HG03342 (cell line): ENCODE measurements around the gene ARSG.
"Not testable (repeated sequence)": the region's sequence is repeated elsewhere in the genome, so short reads cannot be mapped to it uniquely, and the experiment has no call there.

Source experiments
- ATAC-seq: cut with Tn5 transposase; IDR thresholded peaks from one replicate; pipeline ENCODE4 v1.9.1; 2021; ENCODE audit warnings: mild to moderate bottlenecking, moderate library complexity; ENCODE audit not compliant: unreplicated experiment

ARSG gene

GRCh38 chr17:68290955-68291835 is at the start of gene ARSG, which contains the start of gene SLC16A6:
Gene ARSG (plus strand): TSS chr17:68291495. CDS start chr17:68307494, 15,999 bp downstream.
Gene SLC16A6 (minus strand): TSS chr17:68291127. CDS start chr17:68278320, 12,807 bp downstream.
- ATAC-seq = peak; percentile 50

DNA sequence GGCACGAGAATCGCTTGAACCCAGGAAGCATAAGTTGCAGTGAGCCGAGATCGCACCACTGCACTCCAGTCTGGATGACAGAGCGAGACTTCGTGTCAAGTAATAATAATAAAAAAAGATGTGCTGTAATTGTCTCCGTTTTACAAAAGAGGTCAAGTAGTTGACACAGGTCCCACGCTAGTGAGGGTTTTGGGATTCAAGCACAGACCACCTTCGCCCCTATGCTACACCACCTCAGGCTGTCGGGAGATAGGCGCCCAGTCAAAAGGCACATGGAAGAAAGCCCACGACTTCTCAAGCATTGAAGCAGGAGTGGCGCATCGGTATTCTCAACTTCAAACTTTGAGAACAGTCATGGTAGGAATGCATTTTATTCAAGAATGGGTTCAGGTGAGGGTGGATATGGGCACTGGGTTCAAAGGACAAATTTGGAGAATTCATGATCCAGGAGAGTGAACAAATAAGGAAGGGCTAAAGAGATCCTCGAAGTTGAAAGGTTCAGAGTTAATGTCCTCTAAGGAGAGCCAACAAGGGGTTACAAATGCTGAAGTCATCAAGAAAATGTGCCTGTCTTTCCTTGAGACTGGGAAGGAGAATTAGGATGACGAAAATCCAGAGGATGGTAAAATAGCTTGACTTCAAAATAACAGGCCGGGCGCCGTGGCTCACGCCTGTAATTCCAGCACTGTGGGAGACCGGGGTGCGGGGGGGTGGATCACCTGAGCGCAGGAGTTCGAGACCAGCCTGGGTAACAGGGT is 44.8 kb upstream of the ARSG start:
- ATAC-seq = no peak

- peak; percentile 86 for ATAC-seq
These were observed 43.7 kb upstream of the ARSG start, which contains the start of gene AMZ2 for GRCh38 chr17:68247445-68248198. Gene AMZ2 (plus strand): TSS chr17:68248043. CDS start chr17:68250188, 2,145 bp downstream.

DNA sequence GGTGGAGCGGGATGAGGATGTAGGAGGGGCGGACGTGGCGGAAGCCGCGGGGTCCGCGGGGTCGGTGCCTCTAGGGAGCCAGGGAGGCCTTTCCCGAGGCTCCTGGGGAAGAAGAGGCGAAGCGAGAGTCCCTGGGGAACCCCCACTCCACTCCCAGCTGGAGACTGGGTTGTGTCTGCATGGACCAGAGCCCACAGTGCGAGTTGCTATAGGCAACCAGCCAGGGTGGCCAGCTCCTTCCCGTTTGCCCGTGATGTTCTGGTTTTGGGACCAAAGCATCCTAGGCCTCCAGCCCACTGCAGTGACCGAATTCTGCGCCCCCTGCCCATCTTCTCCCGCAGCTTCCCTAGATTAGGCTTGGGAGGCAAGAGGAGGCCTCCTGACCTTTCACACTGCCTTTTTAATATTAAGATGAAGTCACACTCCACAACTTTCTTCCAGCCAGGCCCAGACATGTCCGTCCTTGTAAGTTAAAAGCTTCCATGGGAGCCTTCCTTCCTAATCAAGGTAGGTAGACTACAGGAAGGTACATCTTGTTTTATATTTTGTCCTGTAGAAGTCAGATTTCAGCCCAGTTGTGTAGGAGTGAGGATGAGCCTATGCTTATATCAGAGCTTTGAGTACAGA is 43.0 kb upstream of the ARSG start:
- ATAC-seq = peak; percentile 35

GRCh38 chr17:68248891-68249290 is 42.4 kb upstream of the ARSG start:
- no peak for ATAC-seq

DNA sequence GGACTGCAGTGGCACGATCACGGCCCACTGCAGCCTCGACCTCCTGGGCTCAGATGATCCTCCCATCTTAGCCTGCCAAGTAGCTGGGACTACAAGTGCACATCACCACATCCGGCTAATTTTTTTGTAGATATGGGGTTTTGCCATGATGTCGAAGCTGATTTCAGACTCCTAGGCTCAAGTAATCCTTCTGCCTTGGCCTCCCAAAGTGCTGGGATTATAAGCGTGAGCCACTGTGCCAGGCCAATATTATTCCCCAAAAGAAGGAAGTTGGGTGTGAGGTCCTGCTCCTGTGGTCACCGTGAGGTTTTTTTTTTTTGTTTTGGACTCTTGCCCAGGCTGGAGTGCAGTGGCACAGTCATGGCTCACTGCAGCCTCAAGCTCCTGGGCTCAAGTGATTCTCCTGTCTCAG is 41.9 kb upstream of the ARSG start:
- no peak for ATAC-seq

DNA sequence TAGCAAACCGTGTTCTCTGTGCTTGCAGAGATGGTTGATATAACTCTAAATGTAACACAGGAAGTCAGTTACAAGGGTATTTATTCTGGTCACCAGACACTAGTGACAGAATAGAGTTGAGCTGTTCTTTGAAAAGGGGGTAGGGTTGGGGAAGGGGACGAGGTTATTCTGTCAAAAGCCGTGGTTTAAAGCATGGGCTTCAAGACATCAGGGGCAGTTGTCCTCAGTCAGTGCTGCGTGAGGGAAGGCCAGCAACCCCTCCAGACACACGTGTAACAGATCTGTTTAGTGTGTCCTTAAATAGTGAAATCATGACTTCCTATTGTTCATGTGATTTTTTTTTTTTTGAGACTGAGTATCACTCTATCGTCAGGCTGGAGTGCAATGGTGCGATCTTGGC is 37.9 kb upstream of the ARSG start:
- ATAC-seq = not testable (repeated sequence)

- no peak for ATAC-seq
These were observed 36.1 kb upstream of the ARSG start for GRCh38 chr17:68255151-68255550.

- no peak for ATAC-seq
These were observed 35.4 kb upstream of the ARSG start for GRCh38 chr17:68255731-68256538.

DNA sequence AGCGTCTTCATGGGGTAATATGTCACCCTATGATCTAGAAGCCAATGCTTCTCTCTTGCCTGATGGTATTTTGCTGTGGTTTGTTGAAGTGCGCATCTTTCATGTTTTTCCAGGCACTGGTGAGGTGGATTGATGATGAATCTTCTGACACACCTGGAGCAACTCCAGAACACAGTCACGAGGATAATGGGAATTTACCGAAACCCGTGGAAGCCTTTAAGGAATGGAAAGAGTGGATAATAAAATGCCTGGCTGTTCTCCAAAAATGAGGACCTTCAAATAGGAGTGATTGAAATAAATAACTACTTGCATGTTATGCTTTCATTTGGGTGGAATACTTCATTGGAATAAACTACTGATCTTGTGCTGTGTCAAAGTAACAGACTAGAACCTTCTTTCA is 34.6 kb upstream of the ARSG start:
- not testable (repeated sequence) for ATAC-seq

GRCh38 chr17:68257934-68258333 is 33.4 kb upstream of the ARSG start:
- ATAC-seq = no peak

GRCh38 chr17:68258890-68259647 is 32.2 kb upstream of the ARSG start:
- ATAC-seq = peak; percentile 79

DNA sequence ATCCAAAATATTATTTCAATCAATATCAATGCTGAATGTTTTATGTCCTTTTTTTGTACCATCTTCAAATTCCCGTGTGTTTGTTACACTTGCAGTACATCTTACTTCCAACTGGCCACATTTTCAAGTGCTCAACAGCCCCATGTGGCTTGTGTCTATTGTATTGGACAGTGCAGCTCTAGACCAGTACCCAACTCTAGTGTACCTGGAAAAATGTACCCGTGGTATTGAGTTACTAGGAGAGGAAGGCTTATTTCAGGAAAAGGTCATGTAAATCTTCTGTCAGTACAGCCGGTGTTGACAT is 31.7 kb upstream of the ARSG start:
- not testable (repeated sequence) for ATAC-seq

DNA sequence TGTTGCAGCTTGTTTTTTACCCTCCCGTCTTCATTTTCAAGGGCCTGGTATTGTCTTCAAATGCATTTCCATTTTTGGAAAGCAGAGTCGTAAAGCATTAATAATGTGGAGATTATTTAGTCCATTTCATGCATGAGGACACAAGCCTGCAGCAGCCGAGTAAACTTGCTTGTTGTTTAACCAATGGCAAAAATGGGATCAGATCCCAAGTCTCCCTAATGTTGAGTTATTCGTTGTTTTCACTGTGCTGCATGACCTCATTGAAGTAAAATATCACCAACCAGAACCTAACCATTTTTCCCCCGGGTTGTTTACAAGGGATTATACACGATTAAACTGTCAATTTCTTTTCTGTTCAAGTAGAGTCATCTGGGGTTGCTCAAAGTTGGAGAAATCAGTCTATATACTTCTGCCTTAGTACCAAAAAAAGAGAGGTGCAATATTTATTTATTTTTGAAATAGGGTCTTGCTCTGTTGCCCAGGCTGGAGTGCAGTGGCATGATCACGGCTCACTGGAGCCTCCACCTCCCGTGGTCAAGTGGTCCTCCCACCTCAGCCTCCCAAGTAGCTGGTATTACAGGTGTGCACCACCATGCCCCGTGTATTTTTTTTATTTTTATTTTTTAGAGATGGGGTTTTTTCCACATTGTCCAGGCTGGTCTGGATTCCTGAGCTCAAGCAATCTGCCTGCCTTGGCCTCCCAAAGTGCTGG is 31.1 kb upstream of the ARSG start:
- ATAC-seq = no peak

DNA sequence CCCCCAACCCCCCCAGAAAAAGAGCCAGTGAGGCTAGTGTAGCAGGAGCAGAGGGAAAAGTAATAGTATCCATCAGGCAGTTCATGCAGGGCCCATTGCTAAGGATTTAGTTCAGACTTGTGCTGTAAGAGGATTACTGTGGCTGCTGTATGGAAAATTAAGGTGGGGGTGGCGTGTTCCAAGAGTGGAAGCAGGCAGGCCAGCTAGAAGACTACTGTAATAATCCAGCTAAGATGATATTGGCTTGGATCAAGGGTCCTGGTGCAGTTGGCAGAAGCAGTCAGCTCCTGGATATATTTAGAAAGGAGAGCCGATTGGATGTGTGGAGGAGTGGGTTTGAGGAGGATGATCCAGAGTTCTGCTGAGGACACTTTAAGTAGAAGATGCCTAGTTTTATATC is 28.8 kb upstream of the ARSG start:
- not testable (repeated sequence) for ATAC-seq

GRCh38 chr17:68263101-68263681 is 28.1 kb upstream of the ARSG start:
- ATAC-seq = peak; percentile 43

GRCh38 chr17:68265833-68266232 is 25.5 kb upstream of the ARSG start:
- ATAC-seq = not testable (repeated sequence)

- ATAC-seq = no peak
These were observed 17.6 kb upstream of the ARSG start for GRCh38 chr17:68273722-68274121.
